Measurements from ENCODE around the gene MFSD12. TPM values are rescaled to one million over a fixed set of nuclear protein-coding genes. Genes with fewer than 3 reads are reported as not detected.
A peak's percentile ranks its signal among the peaks of the same experiment; 100 is the strongest.

MFSD12 gene
- total RNA-seq, 1 donor from 2014 or later = 80.9 TPM

DNA sequence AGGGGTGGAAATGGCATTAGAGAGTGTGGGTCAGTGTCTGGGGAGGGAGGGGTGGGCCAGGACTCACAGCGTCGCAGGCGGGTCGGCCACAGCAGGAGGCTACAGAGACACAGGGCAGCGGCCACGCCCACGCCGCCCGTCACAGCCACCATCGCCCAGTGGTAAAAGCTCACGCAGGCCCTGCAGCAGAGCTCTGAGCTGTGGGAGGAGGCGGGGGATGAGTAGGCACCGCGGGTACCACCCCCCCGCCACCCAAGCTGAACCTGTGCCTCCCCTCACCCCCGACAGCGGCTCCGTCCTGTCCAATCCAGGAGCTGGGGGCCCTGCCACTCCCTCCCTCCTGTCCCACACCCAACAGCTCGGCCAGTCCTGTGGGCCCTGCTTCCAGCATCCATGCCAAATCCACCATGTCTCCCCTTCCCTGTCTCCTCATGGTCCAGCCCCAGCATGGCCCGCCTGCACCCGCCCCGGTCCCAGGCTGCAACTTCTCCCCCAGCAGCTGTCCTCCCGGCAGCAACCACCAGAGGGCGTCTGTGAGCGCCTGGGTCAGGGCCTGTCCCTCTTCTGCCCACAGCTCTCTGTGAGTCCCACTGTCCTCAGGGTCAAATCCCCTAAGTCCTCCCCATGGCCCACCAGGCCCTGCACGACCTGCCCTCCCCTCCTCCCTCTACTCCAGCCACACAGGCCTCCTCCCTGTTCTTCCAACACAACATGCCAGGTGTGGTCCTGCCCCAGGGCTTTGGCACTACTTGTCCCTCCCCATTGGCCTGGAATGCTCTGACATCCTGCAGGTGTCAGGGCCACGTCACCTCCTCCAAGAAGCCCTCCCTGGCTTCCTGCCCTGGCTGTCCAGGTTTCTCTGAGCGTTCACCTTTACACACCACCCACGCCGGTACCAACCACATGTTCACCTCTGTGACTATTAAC lies 12.4 kb downstream of the MFSD12 start:
- TF ChIP-seq, protein P1, sequence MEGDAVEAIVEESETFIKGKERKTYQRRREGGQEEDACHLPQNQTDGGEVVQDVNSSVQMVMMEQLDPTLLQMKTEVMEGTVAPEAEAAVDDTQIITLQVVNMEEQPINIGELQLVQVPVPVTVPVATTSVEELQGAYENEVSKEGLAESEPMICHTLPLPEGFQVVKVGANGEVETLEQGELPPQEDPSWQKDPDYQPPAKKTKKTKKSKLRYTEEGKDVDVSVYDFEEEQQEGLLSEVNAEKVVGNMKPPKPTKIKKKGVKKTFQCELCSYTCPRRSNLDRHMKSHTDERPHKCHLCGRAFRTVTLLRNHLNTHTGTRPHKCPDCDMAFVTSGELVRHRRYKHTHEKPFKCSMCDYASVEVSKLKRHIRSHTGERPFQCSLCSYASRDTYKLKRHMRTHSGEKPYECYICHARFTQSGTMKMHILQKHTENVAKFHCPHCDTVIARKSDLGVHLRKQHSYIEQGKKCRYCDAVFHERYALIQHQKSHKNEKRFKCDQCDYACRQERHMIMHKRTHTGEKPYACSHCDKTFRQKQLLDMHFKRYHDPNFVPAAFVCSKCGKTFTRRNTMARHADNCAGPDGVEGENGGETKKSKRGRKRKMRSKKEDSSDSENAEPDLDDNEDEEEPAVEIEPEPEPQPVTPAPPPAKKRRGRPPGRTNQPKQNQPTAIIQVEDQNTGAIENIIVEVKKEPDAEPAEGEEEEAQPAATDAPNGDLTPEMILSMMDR (conservative IDR thresholded peaks at IDR 0.05) = peak; percentile 97
- H3K4me1 Mint-ChIP-seq (ENCODE audit: unreplicated experiment) = no peaks in the 10 kb centered on the region
- no peak overlapping the region for H3K4me3 Mint-ChIP-seq
- H3K36me3 Mint-ChIP-seq = no peaks in the 10 kb centered on the region
- H3K27ac Mint-ChIP-seq = peak overlapping the region; percentile 34
- H3K27me3 Mint-ChIP-seq = no peaks in the 10 kb centered on the region
- H3K9me3 Mint-ChIP-seq = no peaks in the 10 kb centered on the region
- DNase-seq (ENCODE audit: extremely low spot score, unreplicated experiment) = peak; percentile 86

DNA sequence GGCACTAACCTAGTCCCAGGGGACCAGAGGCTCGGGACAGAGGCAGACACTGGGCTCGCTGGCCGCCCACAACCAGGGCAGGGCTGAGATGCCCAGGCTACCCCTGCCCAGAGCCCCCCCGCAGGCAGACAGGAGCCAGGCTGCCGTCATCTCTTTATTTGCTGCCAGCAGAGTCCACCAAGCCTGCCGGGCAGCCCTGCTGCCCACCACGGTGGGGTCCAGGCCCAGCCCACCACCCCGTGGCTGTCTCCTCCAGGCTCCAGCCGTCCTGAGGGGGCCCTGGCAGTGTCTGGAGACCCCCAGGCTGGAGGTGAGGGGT lies 13.4 kb downstream of the MFSD12 start:
- no peak overlapping the region for H3K4me3 Mint-ChIP-seq
- no peak overlapping the region for H3K27ac Mint-ChIP-seq
- no peaks in the 10 kb centered on the region for H3K27me3 Mint-ChIP-seq
- no peaks in the 10 kb centered on the region for H3K9me3 Mint-ChIP-seq
- H3K4me1 Mint-ChIP-seq (ENCODE audit: unreplicated experiment) = no peaks in the 10 kb centered on the region
- H3K36me3 Mint-ChIP-seq = no peaks in the 10 kb centered on the region
- TF ChIP-seq, protein P1 (conservative IDR thresholded peaks at IDR 0.05) = no peak
- DNase-seq (ENCODE audit: extremely low spot score, unreplicated experiment) = no peak

DNA sequence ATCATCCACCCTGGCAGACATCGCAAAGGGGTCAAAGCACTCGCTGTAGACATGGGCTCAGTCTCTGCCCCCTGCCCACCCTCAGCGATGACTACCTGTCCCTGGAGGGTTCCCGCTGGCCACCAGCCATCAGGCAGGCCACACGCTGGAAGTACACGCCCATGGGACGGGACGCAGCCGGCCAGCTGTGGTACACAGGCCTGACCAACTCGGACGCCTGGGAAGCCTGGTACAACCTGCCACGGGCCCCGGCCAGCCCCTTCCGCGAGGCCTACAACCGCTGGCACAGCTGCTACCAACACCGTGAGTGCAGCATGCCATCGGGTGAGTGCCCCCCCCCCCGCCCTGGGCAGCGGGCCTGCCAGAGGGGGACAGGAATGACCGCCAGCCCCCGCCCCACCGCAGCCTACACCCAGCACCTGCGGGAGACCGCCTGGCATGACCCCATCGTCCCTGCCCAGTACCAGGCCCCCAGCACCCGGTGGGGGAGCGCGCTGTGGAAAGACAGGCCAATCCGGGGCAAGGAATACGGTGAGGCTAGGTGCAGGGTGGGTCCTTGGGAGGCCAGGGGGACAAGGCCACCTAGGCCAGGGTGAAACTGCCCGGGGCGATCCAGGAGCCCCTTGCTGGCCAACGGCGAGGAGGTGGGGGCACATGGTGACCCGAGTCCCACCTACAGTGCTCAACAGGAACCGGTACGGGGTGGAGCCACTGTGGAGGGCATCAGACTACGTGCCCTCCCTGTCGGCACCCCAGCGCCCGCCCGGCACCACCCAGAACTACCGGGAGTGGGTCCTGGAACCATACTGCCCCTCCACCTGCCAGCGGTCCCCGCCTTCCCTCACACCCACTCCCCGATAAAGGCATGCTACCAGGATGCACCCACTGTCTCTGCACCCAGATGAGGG lies 14.0 kb downstream of the MFSD12 start:
- no peak for DNase-seq (ENCODE audit: extremely low spot score, unreplicated experiment)
- H3K27ac Mint-ChIP-seq = no peak overlapping the region
- TF ChIP-seq, protein P1 (conservative IDR thresholded peaks at IDR 0.05) = no peak
- no peaks in the 10 kb centered on the region for H3K36me3 Mint-ChIP-seq
- peaks cover 3% of the 10 kb centered on the region for H3K4me1 Mint-ChIP-seq (ENCODE audit: unreplicated experiment)
- H3K4me3 Mint-ChIP-seq = no peak overlapping the region
- no peaks in the 10 kb centered on the region for H3K27me3 Mint-ChIP-seq
- H3K9me3 Mint-ChIP-seq = no peaks in the 10 kb centered on the region

DNA sequence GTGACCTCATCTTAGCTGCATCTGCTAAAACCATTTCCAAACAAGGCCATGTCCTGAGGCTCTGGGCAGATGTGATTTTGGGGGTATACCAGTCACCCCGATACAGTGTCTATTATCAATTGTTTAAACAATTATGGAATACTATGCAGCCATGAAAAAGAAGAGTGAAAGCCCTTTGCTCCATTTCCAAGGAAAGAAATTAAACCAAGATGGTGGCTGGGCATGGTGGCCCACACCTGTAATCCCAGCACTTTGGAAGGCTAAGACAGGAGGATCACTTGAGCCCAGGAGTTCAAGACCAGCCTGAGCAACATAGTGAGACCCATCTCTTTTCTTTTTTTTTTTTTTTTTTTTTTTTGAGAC lies 17.6 kb downstream of the MFSD12 start:
- no peaks in the 10 kb centered on the region for H3K36me3 Mint-ChIP-seq
- peak overlapping the region; percentile 16 for H3K27ac Mint-ChIP-seq
- H3K4me3 Mint-ChIP-seq = no peak overlapping the region
- TF ChIP-seq, protein P1 (conservative IDR thresholded peaks at IDR 0.05) = no peak
- no peaks in the 10 kb centered on the region for H3K27me3 Mint-ChIP-seq
- DNase-seq (ENCODE audit: extremely low spot score, unreplicated experiment) = no peak
- H3K4me1 Mint-ChIP-seq (ENCODE audit: unreplicated experiment) = peaks cover 8% of the 10 kb centered on the region
- no peaks in the 10 kb centered on the region for H3K9me3 Mint-ChIP-seq

DNA sequence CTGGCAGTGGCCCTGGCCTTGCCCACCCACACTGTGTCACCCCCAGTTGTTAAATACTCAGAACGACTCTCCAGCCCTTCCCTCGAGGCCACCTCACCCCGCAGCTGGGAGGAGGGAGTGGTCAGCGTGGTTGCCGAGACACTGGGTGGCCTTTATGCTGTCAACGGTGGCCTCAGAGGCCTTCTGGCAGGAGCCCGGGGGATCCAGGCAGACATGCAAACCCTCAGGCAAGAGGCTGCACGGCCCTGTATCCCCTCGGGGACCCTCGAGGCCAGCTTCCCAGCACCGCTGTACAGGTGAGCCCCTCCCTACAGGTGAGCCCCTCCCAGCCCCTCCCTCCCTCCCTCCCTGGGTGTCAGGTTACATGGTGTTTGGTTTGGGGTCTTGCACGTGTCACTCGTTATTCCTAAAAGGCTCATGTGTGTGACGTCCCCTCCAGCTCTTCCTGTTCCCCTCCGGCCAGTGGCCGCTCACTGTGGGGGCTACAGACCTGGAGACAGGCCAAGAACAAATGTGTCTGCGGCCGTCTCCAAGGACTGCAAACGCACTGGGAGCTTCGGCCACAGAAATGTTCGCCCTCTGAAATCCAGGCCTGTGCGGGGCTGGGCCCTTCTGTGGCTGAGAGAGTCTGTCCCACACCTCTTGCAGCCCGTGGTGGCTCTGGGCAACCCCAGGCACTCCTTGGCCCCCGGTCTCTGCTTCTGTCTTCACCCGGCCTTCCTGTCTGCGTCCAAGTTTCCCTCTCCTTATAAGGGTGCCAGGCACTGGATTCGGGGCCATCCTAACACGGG lies 18.2 kb downstream of the MFSD12 start, which contains the start of gene TEKTIP1:
TSS of gene TEKTIP1 (plus strand) at position 210 of the 791 bp plus-strand sequence. CDS start at position 214, 4 bp downstream.
- Mint-ChIP-seq H3K4me3 (no peak within 1 kb of the TSS), H3K4me1 (ENCODE audit: unreplicated experiment) (peaks cover 8% of the 10 kb centered on the region), H3K27me3 (no peaks in the 10 kb centered on the region), H3K36me3 (no peaks in the 10 kb centered on the region), H3K9me3 (no peaks in the 10 kb centered on the region), H3K27ac (peak within 1 kb of the TSS; percentile 46)
- TF ChIP-seq, protein P1 (conservative IDR thresholded peaks at IDR 0.05) = no peak
- DNase-seq (ENCODE audit: extremely low spot score, unreplicated experiment) = no peak

Measured in type B pancreatic cell (in vitro differentiated cells).